H1 (cell line): Measurements from ENCODE around the gene GLYATL3. TPM values are rescaled to one million over a fixed set of nuclear protein-coding genes. Genes with fewer than 3 reads are reported as not detected.

ENCODE experiments used
- CHD7 ChIP-seq: fragments of 300-600 bp; sonication (generic); IDR thresholded peaks from 2 replicates; pipeline ENCODE4 v1.7.1; 2012; ENCODE audit warnings: low read length, moderate library complexity, mild to moderate bottlenecking, inconsistent platforms; ENCODE audit not compliant: insufficient replicate concordance
- RBBP5 ChIP-seq: IDR thresholded peaks from 2 replicates; pipeline ENCODE4 v1.7.1; 2012; ENCODE audit warnings: low read depth, mild to moderate bottlenecking, inconsistent platforms, low read length, moderate library complexity, borderline replicate concordance
- polyA plus RNA-seq, 7 experiments: library from polyadenylated mRNA; depleted of rRNA in 3 of 7; stranded (reverse) in 5 of 7; unstranded in 2 of 7; fragments of >200 nt in 5 of 7; fragments of 200-250 nt in 2 of 7; gene quantifications; 1 replicate in 5 of 7; 2 replicates in 1 of 7; 4 replicates in 1 of 7; pipeline versions ENCODE4 v1.2.1 to v1.2.3, GENCODE V29; 2011 to 2013; ENCODE audit warnings: missing spikeins in 2 of 7, mixed read lengths in 2 of 7
- total RNA-seq: library from RNA; stranded (reverse); fragmentation: NEBNext Ultra II Directional; extraction: Animal tissue kit (Norgen Biotek cat#: 25700); gene quantifications from 2 replicates; pipeline ENCODE4 v1.2.1, GENCODE V29; 2021
- TF ChIP-seq, protein P1 (sequence below): IDR thresholded peaks from 2 replicates; pipeline ENCODE4 v1.6.1; 2012; ENCODE audit warnings: inconsistent platforms
- TF ChIP-seq, protein P2 (sequence below): IDR thresholded peaks from 2 replicates; pipeline ENCODE4 v1.6.1; 2012; ENCODE audit warnings: low read length, inconsistent platforms

GLYATL3 gene
- total and polyA plus RNA-seq, 2 of the 8 experiments (the other 6 are each of a cell fraction or from before 2014, with no cell fraction given), result not detected

- no peak for TF ChIP-seq CHD7
- no peak for TF ChIP-seq RBBP5
- TF ChIP-seq, protein P1, sequence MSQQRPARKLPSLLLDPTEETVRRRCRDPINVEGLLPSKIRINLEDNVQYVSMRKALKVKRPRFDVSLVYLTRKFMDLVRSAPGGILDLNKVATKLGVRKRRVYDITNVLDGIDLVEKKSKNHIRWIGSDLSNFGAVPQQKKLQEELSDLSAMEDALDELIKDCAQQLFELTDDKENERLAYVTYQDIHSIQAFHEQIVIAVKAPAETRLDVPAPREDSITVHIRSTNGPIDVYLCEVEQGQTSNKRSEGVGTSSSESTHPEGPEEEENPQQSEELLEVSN, result no peak
- TF ChIP-seq, protein P2, sequence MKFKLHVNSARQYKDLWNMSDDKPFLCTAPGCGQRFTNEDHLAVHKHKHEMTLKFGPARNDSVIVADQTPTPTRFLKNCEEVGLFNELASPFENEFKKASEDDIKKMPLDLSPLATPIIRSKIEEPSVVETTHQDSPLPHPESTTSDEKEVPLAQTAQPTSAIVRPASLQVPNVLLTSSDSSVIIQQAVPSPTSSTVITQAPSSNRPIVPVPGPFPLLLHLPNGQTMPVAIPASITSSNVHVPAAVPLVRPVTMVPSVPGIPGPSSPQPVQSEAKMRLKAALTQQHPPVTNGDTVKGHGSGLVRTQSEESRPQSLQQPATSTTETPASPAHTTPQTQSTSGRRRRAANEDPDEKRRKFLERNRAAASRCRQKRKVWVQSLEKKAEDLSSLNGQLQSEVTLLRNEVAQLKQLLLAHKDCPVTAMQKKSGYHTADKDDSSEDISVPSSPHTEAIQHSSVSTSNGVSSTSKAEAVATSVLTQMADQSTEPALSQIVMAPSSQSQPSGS, result no peak
Measured at GRCh38 chr6:49553384-49553783, 53.7 kb downstream of the GLYATL3 start (continued).
